AG08395 (cell line): ENCODE measurements around the gene MAGEA9B.
A peak's percentile ranks its signal among the peaks of the same experiment; 100 is the strongest.
"Not testable (repeated sequence)": the region's sequence is repeated elsewhere in the genome, so short reads cannot be mapped to it uniquely, and the experiment has no call there.

Source experiments
- DNase-seq: peaks from one replicate; pipeline ENCODE4 v3.0.0; 2012; ENCODE audit warnings: mixed read lengths, low spot score

Gene MAGEA9B

GRCh38 chrX:149570668-149571067 lies 16.6 kb downstream of the MAGEA9B start:
- peak; percentile 38 for DNase-seq

GRCh38 chrX:149569770-149570169 lies 17.5 kb downstream of the MAGEA9B start:
- DNase-seq: no peak

GRCh38 chrX:149568701-149569296 lies 18.5 kb downstream of the MAGEA9B start:
- no peak for DNase-seq

GRCh38 chrX:149567621-149568417 lies 19.4 kb downstream of the MAGEA9B start:
- no peak for DNase-seq

GRCh38 chrX:149563359-149563758 lies 23.9 kb downstream of the MAGEA9B start:
- no peak for DNase-seq

GRCh38 chrX:149555251-149555650 lies 32.0 kb downstream of the MAGEA9B start:
- not testable (repeated sequence) for DNase-seq

- not testable (repeated sequence) for DNase-seq
Observed at GRCh38 chrX:149551939-149552248, 35.4 kb downstream of the MAGEA9B start.

GRCh38 chrX:149551245-149551938 lies 35.9 kb downstream of the MAGEA9B start:
- not testable (repeated sequence) for DNase-seq

GRCh38 chrX:149550454-149550853 lies 36.8 kb downstream of the MAGEA9B start:
- not testable (repeated sequence) for DNase-seq

- DNase-seq: not testable (repeated sequence)
Observed at GRCh38 chrX:149549701-149550100, 37.6 kb downstream of the MAGEA9B start, which contains the start of gene HSFX3. Gene HSFX3 (minus strand): TSS chrX:149549924. CDS start chrX:149549852, 72 bp downstream.

GRCh38 chrX:149547782-149548181 lies 39.5 kb downstream of the MAGEA9B start:
- DNase-seq: not testable (repeated sequence)

- DNase-seq: not testable (repeated sequence)
Observed at GRCh38 chrX:149546962-149547361, 40.3 kb downstream of the MAGEA9B start.

GRCh38 chrX:149545545-149546543 lies 41.4 kb downstream of the MAGEA9B start:
- DNase-seq: not testable (repeated sequence)

- no peak for DNase-seq
Observed at GRCh38 chrX:149541521-149542047, 45.7 kb downstream of the MAGEA9B start.

- DNase-seq: peak; percentile 51
Observed at GRCh38 chrX:149540621-149541520, 46.4 kb downstream of the MAGEA9B start, which contains the start of gene EOLA1. Gene EOLA1 (plus strand): TSS chrX:149541012. CDS start chrX:149545631, 4,619 bp downstream.

GRCh38 chrX:149540131-149540620 lies 47.1 kb downstream of the MAGEA9B start:
- DNase-seq: peak; percentile 87

GRCh38 chrX:149539283-149540130 lies 47.8 kb downstream of the MAGEA9B start:
- peak; percentile 88 for DNase-seq

- DNase-seq: not testable (repeated sequence)
Observed at GRCh38 chrX:149537474-149537873, 49.8 kb downstream of the MAGEA9B start.
